ENCODE results near the gene DELE1. TPM values are rescaled to one million over a fixed set of nuclear protein-coding genes. Genes with fewer than 3 reads are reported as not detected.
A peak's percentile ranks its signal among the peaks of the same experiment; 100 is the strongest.
"Not testable (repeated sequence)": the region's sequence is repeated elsewhere in the genome, so short reads cannot be mapped to it uniquely, and the experiment has no call there.

Gene DELE1
- polyA plus RNA-seq, 3 donors, result 93.5 to 123 (median 95.6) TPM

DNA sequence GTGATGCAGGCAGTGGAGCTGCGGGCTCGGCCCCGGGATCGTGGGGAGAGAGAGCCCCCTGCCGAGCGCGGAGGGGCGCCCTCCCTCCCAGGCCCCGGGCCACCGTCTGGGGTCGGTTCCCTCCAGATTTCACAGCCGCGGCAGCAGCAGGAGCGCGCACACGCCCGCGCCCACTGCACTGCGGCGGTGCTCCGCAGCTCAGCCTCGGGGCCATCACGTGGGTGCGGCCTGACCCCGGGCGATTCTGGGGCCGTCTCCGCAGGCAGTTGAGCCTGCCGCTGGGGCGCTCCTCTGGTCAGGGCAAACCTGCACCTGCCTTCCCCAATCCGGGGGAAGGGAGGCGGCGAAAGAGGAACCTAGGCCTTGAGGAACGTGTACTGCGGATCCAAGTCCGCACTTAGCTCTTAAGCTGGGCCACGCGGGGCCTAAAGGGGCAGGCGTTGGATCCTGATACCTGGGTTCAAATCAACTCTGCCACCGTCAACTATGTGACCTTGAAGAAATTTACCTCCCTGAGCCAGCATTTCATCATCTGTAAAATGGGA, 9.4 kb upstream of the DELE1 start:
- DNase-seq (ENCODE audit: extremely low read depth in 1 of 11, low read depth in 9 of 11, low spot score in 4 of 11), result peak in 6 of 11 donors; percentile 18 to 40 (median 32)

- DNase-seq (ENCODE audit: extremely low read depth in 1 of 11, low read depth in 9 of 11, low spot score in 4 of 11), result no peak
Measured at GRCh38 chr5:141914797-141915196, 8.9 kb upstream of the DELE1 start.

DNA sequence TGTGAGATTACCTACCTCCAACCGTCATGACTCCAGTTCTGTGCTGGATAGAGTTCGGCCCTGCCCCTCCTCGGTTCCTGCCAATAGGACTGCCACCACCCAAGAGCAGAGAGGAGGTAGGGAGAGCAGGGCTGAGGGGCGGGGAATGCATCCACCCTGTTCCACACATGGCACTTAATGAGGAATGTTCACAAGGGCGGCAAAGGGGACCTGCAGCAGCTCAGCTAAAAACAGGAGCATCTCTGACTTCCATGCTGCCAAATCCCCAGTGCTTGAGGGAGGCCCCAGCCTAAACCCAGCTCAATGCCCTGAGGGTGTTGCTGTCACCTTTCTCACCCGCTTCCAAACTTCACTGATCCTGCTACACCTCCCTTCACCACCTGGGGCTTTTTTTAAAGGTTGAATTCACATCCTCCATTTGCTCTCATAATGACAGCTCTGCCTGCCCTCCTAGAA, 7.8 kb upstream of the DELE1 start:
- no peak for DNase-seq (ENCODE audit: extremely low read depth in 1 of 11, low read depth in 9 of 11, low spot score in 4 of 11)

DNA sequence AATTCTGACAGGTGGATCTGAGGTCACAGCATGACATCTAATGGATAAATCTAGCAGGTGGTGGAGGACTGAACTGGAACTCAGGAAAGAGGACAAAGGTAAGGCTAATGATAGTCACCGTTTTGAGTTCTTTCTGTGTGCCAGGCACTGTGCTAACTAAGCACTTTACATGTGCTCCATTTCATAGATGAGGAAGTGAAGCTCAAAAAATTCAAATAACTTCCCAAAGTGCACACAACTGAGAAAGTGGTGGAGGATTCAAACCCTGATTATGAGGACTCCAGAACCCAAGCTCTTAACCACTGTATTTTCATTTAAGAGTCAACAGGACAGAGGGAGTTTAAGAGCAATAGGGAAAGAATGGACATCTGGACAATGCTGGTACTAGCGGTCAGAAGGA, 7.1 kb upstream of the DELE1 start:
- DNase-seq (ENCODE audit: extremely low read depth in 1 of 11, low read depth in 9 of 11, low spot score in 4 of 11), result no peak

- DNase-seq (ENCODE audit: extremely low read depth in 1 of 11, low read depth in 9 of 11, low spot score in 4 of 11), result no peak
Measured at GRCh38 chr5:141917760-141918159, 5.9 kb upstream of the DELE1 start.

DNA sequence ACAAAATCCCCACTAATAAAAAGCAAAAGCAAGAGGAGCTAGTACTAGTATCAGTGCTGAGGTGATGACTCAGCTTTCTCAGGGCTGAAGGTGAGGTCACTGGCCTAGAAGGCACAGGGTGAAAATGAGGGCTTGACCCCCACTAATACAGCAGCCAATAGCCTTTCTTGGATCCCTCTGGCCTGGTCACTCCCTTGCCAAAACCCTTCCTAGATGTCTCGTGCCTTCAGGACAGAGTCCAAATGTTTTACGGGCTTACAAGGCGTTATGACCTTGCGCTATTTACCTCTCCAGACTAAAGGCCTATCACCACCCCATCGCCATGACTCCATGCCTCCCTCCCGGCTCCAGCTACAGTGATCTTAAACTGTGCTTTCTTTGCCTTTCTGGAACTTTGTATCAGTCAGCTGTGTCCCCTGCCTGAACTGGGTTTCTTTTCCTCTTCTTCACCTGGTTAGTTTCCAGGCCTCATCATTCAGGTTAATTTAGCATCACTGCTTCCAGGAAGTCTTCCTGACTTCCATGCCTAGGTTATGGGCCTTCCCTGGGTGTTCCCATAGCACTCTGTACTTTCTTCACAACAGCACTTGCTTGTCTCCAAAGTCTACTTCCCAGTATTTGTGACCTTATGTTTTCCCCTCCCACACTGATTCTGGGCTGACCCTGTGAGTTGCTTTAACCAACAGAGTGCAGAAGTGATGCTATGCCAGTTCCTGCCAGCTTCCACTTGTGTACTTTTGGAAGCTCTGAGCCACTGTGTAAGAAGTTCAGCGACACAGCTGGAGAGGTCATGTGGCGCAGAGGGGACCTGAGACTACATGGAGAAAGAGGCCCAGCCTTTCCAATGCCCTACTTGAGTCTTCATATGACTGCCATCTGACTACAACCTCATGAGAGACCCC, 4.2 kb upstream of the DELE1 start:
- no peak for DNase-seq (ENCODE audit: extremely low read depth in 1 of 11, low read depth in 9 of 11, low spot score in 4 of 11)

DNA sequence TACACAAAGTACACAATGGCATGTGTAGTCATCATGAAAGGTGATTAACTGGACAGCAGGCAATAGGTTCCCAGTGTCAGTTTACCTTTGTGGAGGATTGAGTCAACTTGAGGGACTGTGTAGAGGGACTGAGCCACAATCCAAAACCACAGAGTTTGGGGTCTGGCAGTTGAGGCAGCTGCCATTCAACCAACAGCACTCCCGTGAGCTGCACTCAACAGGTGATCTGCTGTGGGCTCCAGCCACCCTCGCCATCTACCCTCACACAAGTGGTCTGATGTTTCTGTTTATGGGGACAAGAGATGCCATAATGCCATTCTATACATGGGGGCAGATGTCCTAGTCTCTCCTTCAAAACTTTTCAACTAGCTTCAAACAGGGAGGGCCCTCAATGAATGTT, 2.9 kb upstream of the DELE1 start:
- DNase-seq (ENCODE audit: extremely low read depth in 1 of 11, low read depth in 9 of 11, low spot score in 4 of 11), result no peak

DNA sequence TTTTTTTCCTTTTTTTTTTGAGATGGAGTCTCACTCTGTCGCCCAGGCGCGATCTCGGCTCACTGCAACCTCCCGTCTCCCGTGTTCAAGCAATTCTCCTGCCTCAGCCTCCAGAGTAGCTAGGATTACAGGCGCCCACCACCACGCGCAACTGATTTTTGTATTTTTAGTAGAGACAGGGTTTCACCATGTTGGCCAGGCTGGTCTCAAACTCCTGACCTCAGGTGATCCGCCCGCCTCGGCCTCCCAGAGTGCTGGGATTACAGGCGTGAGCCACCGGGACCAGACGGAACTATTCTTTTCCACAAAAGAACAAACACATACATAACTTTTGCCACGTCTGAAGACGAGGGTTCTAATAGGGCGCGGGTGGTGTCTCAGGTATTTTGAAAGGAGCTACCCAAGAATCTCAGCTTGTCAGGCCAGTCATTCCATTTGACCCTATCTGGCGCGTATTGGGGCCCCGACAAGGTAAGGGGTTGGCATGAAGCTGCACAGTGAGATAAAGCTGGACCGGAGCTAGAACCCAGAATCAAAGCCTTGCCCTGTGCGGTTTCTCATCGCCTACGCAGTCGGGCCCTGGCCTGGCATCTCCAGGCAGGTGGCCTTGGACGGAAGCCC, 734 bp upstream of the DELE1 start:
- not testable (repeated sequence) for DNase-seq (ENCODE audit: extremely low read depth in 1 of 11, low read depth in 9 of 11, low spot score in 4 of 11)

GRCh38 chr5:141926434-141926833, 2.8 kb downstream of the DELE1 start:
- DNase-seq (ENCODE audit: extremely low read depth in 1 of 11, low read depth in 9 of 11, low spot score in 4 of 11), result no peak

GRCh38 chr5:141928051-141928450, 4.4 kb downstream of the DELE1 start:
- DNase-seq (ENCODE audit: extremely low read depth in 1 of 11, low read depth in 9 of 11, low spot score in 4 of 11), result no peak

DNA sequence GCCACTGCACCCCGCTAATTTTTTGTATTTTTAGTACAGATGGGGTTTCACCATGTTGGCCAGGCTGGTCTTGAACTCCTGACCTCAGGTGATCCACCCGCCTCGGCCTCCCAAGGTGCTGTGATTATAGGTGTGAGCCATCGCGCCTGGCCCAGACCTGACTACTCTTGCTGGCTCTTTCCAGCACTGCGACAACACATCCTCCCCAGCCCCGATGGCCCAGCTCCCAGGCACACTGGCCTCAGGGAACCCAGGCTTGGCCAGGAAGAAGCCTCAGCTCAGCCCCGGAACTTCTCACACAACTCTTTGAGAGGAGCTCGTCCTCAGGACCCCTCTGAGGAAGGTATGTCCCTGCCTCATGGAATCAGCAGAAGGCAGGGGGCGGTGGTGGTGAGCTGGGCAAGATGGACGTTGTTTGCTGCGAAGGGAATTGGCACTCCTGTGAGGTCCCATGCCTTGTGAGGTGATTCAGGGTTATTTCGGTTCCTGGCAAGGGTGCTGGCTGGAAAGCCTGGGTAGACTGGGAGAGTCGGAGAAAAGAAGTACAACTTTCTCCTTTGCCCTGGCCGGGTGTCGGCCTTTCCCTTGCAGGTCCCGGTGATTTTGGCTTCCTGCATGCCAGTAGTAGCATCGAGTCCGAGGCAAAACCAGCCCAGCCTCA, 5.9 kb downstream of the DELE1 start:
- DNase-seq (ENCODE audit: extremely low read depth in 1 of 11, low read depth in 9 of 11, low spot score in 4 of 11), result no peak

DNA sequence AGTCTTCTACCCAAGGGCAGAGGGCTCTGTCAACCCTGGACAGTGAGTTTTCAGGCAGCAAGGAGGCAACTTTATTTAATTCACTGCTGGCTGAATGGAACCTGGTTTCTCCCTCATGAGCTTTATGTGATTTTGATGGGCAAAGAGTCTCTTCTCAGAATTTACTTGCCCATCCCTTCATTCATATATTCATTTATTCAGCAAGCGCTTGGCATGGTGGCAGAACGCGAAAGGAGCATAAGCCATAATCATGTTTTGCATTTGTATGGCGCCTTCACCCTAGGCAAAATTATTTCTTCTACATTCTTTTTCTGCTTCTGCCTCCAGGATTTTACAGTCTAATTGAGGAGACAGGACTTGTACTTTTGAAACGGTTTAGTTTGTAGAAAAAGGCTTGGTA, 8.0 kb downstream of the DELE1 start:
- no peak for DNase-seq (ENCODE audit: extremely low read depth in 1 of 11, low read depth in 9 of 11, low spot score in 4 of 11)

- DNase-seq (ENCODE audit: extremely low read depth in 1 of 11, low read depth in 9 of 11, low spot score in 4 of 11), result no peak
Measured at GRCh38 chr5:141933151-141933550, 9.5 kb downstream of the DELE1 start.

GRCh38 chr5:141934099-141934844, 10.6 kb downstream of the DELE1 start:
- DNase-seq (ENCODE audit: extremely low read depth in 1 of 11, low read depth in 9 of 11, low spot score in 4 of 11), result no peak

GRCh38 chr5:141935538-141935937, 11.9 kb downstream of the DELE1 start:
- DNase-seq (ENCODE audit: extremely low read depth in 1 of 11, low read depth in 9 of 11, low spot score in 4 of 11), result no peak

DNA sequence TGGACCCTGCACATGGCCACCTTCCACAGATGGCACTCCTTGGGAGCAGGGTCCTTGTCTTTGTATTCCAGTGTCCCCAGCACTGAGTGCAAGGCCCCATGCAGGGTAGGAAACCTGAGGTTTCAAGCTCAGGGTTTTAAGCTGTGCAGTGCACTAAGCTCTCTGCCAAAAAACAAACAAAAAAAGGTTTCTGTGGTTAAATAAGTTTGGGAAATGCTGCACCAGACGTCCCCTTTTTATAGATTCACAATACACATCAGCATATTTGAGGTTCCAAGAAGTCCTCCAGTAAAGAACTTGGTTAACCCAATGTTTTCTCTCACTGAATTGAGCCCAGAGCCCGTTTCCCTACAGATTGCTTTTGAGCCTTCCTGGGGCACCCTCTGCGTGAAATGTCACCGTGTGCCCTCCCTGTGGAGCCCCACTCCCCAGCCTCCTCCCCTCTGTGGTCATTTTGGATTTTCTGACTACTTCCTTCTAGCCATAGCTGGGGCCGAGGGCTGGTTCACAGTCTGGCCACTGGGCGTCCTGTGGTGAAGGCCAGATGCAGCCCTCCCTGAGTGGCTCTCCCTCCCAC, 17.1 kb downstream of the DELE1 start:
- no peak for DNase-seq (ENCODE audit: extremely low read depth in 1 of 11, low read depth in 9 of 11, low spot score in 4 of 11)

GRCh38 chr5:141941307-141941706, 17.6 kb downstream of the DELE1 start:
- no peak for DNase-seq (ENCODE audit: extremely low read depth in 1 of 11, low read depth in 9 of 11, low spot score in 4 of 11)

DNA sequence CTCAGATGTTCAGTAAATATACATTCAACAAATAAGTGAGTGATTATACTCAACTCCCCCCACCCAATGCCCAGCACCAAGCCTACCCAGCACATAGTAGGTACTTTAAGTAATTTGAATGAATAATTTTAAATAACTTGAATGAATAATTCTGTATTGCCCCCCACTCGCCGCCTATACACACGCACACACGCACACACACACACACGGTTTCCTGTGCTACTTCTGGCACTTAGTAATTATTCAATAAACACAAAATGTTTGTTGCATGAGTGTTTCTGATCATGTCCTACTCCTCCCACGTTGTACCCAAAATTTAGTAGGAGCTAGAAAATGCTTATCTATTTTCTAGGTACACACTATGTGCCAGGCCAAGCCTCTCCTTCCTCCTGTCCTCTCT, 18.1 kb downstream of the DELE1 start:
- DNase-seq (ENCODE audit: extremely low read depth in 1 of 11, low read depth in 9 of 11, low spot score in 4 of 11), result no peak

Data from renal cortex interstitium (tissue), 11 donors.